ENCODE measurements around the gene SFTPD. TPM values are rescaled to one million over a fixed set of nuclear protein-coding genes. Genes with fewer than 3 reads are reported as not detected.

SFTPD gene
- total and polyA plus RNA-seq, 2 donors (not counting 1 experiment from before 2014, with no cell fraction given), result not detected

DNA sequence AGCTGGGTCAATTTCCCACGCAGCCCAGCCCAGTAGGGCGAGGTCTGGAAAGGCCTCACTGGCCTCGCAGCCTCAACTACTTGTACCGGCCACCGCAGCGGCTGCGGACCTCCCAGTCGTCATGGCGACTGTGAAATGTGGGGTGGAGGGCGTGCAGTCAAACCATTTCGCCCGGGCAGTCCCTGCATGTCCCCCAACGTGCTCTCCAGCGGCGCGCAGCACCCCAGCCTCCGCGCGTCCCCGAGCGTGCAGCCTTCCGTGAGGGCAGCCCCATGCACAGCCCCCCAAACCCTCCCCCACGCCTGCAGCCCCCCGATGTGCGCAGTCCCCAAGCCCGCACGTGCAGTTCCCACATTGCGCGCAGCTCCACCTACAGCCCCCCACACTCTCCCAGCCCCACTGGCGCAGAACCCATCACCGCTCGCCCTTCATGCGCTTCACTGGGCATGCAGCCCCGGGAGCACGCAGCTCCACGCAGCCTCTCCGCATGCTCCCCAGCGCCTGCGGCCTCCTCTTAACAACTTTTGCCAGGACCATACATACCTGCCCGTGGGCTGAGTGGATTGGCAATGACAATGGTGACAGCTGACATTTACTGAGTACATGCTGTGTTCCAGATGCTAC lies 34.5 kb upstream of the SFTPD start:
- no peaks in the 10 kb centered on the region for H3K4me1 ChIP-seq (ENCODE audit: control insufficient read depth, extremely low read depth, insufficient read depth, low read length)
- no peaks in the 10 kb centered on the region for H3K36me3 ChIP-seq (ENCODE audit: control insufficient read depth, insufficient read depth, low read length)
- H3K4me2 ChIP-seq (ENCODE audit: extremely low read depth, insufficient read depth, low read length), result no peak overlapping the region
- DNase-seq (ENCODE audit: low read depth in 2 of 2), result no peak
- no peak overlapping the region for H3K4me3 ChIP-seq (replicated peaks in 1 of 4; ENCODE audit: control extremely low read depth in 1 of 4, insufficient read depth in 1 of 4, low read depth in 3 of 4, low read length in 4 of 4)
- no peaks in the 10 kb centered on the region for H4K20me1 ChIP-seq (ENCODE audit: control insufficient read depth, extremely low read depth, insufficient read depth, low read length)
- H3K27me3 ChIP-seq (ENCODE audit: control insufficient read depth, insufficient read depth, low read length), result peaks cover 31% of the 10 kb centered on the region
- H3K27ac ChIP-seq (ENCODE audit: insufficient read depth, low read length), result no peak overlapping the region
- no peak overlapping the region for H2AFZ ChIP-seq (ENCODE audit: low read length)
- no peak overlapping the region for H3K9ac ChIP-seq (ENCODE audit: insufficient read depth, low read length)
- no peaks in the 10 kb centered on the region for H3K79me2 ChIP-seq (ENCODE audit: control insufficient read depth, insufficient read depth, low read length)
- no peak for TF ChIP-seq EZH2 (IDR thresholded peaks at IDR 0.05; ENCODE audit: low read length, missing control alignments)
- TF ChIP-seq, protein P1, sequence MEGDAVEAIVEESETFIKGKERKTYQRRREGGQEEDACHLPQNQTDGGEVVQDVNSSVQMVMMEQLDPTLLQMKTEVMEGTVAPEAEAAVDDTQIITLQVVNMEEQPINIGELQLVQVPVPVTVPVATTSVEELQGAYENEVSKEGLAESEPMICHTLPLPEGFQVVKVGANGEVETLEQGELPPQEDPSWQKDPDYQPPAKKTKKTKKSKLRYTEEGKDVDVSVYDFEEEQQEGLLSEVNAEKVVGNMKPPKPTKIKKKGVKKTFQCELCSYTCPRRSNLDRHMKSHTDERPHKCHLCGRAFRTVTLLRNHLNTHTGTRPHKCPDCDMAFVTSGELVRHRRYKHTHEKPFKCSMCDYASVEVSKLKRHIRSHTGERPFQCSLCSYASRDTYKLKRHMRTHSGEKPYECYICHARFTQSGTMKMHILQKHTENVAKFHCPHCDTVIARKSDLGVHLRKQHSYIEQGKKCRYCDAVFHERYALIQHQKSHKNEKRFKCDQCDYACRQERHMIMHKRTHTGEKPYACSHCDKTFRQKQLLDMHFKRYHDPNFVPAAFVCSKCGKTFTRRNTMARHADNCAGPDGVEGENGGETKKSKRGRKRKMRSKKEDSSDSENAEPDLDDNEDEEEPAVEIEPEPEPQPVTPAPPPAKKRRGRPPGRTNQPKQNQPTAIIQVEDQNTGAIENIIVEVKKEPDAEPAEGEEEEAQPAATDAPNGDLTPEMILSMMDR (conservative IDR thresholded peaks at IDR 0.05 in 1 of 2, IDR thresholded peaks at IDR 0.05 in 1 of 2; ENCODE audit: low read depth in 1 of 2, low read length in 2 of 2), result no peak
- H3K9me3 ChIP-seq (ENCODE audit: control insufficient read depth, insufficient read depth, low read depth, low read length), result no peaks in the 10 kb centered on the region

DNA sequence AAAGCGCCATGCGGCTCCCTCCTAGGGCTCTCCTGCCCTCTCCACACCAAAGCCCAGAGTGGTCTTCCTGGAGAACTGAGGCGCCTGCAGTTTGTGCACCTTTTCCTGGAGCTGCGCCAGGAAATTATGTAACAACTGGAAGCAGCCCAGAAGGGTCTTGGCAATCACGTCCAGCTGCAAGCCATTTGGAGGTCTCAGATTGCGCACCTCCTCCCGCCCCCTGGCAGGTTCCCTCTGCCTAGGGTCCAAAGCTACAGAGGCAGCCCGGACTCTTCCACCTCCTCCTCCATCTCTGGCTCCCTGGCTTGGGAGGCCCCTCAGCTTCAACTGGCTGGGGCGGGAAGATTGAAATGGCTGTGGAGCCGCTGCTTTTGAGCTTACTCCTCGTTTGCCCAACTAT lies 34.0 kb upstream of the SFTPD start:
- Histone ChIP-seq H3K9ac (ENCODE audit: insufficient read depth, low read length) (no peak overlapping the region), H2AFZ (ENCODE audit: low read length) (no peak overlapping the region), H3K79me2 (ENCODE audit: control insufficient read depth, insufficient read depth, low read length) (no peaks in the 10 kb centered on the region), H4K20me1 (ENCODE audit: control insufficient read depth, extremely low read depth, insufficient read depth, low read length) (no peaks in the 10 kb centered on the region), H3K4me1 (ENCODE audit: control insufficient read depth, extremely low read depth, insufficient read depth, low read length) (no peaks in the 10 kb centered on the region), H3K4me3 (replicated peaks in 1 of 4; ENCODE audit: control extremely low read depth in 1 of 4, insufficient read depth in 1 of 4, low read depth in 3 of 4, low read length in 4 of 4) (no peak overlapping the region), H3K4me2 (ENCODE audit: extremely low read depth, insufficient read depth, low read length) (no peak overlapping the region), H3K9me3 (ENCODE audit: control insufficient read depth, insufficient read depth, low read depth, low read length) (no peaks in the 10 kb centered on the region), H3K27me3 (ENCODE audit: control insufficient read depth, insufficient read depth, low read length) (peaks cover 34% of the 10 kb centered on the region), H3K27ac (ENCODE audit: insufficient read depth, low read length) (no peak overlapping the region), H3K36me3 (ENCODE audit: control insufficient read depth, insufficient read depth, low read length) (no peaks in the 10 kb centered on the region)
- no peak for DNase-seq (ENCODE audit: low read depth in 2 of 2)
- TF ChIP-seq EZH2 (IDR thresholded peaks at IDR 0.05; ENCODE audit: low read length, missing control alignments), result no peak
- TF ChIP-seq, protein P1 (conservative IDR thresholded peaks at IDR 0.05 in 1 of 2, IDR thresholded peaks at IDR 0.05 in 1 of 2; ENCODE audit: low read depth in 1 of 2, low read length in 2 of 2), result no peak

DNA sequence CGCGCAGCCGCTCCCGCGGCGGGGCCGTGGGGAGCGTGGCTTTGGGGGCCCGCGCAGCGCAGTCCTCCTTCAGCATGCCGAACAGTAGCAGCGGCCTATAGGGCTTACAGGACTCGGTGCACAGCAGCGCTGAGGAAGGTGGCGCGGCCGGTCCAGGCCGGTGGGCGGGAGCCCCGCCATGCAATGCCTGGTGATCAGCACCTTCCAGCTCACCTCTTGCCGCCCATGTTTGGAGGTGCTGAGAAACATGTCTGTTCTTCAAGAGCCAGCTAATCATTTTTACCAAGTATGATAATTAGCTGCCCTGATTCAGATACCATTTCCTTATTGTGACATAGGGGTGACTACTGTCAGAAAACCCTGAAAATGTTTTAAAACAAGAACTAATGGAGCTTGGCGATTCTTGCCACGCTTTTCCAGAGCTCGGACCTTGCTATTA lies 33.5 kb upstream of the SFTPD start:
- Histone ChIP-seq H3K79me2 (ENCODE audit: control insufficient read depth, insufficient read depth, low read length) (no peaks in the 10 kb centered on the region), H2AFZ (ENCODE audit: low read length) (no peak overlapping the region), H3K4me2 (ENCODE audit: extremely low read depth, insufficient read depth, low read length) (peak overlapping the region; percentile 4), H3K27me3 (ENCODE audit: control insufficient read depth, insufficient read depth, low read length) (peaks cover 34% of the 10 kb centered on the region), H4K20me1 (ENCODE audit: control insufficient read depth, extremely low read depth, insufficient read depth, low read length) (no peaks in the 10 kb centered on the region), H3K9ac (ENCODE audit: insufficient read depth, low read length) (no peak overlapping the region), H3K27ac (ENCODE audit: insufficient read depth, low read length) (no peak overlapping the region), H3K4me1 (ENCODE audit: control insufficient read depth, extremely low read depth, insufficient read depth, low read length) (no peaks in the 10 kb centered on the region), H3K9me3 (ENCODE audit: control insufficient read depth, insufficient read depth, low read depth, low read length) (no peaks in the 10 kb centered on the region), H3K4me3 (replicated peaks in 1 of 4; ENCODE audit: control extremely low read depth in 1 of 4, insufficient read depth in 1 of 4, low read depth in 3 of 4, low read length in 4 of 4) (peak overlapping the region in 1 of 4 experiments; percentile 14), H3K36me3 (ENCODE audit: control insufficient read depth, insufficient read depth, low read length) (no peaks in the 10 kb centered on the region)
- no peak for TF ChIP-seq EZH2 (IDR thresholded peaks at IDR 0.05; ENCODE audit: low read length, missing control alignments)
- DNase-seq (ENCODE audit: low read depth in 2 of 2), result peak in 1 of 2 donors; percentile 4

Measured in fibroblast of lung (primary cell).